GM04503 (cell line): ENCODE data around the gene CDKN2D.
A peak's percentile ranks its signal among the peaks of the same experiment; 100 is the strongest.
"Not testable (repeated sequence)": the region's sequence is repeated elsewhere in the genome, so short reads cannot be mapped to it uniquely, and the experiment has no call there.

Experiments
- DNase-seq: peaks from one replicate; pipeline ENCODE4 v3.0.0-alpha.2; 2012; ENCODE audit warnings: low read depth

The CDKN2D gene

DNA sequence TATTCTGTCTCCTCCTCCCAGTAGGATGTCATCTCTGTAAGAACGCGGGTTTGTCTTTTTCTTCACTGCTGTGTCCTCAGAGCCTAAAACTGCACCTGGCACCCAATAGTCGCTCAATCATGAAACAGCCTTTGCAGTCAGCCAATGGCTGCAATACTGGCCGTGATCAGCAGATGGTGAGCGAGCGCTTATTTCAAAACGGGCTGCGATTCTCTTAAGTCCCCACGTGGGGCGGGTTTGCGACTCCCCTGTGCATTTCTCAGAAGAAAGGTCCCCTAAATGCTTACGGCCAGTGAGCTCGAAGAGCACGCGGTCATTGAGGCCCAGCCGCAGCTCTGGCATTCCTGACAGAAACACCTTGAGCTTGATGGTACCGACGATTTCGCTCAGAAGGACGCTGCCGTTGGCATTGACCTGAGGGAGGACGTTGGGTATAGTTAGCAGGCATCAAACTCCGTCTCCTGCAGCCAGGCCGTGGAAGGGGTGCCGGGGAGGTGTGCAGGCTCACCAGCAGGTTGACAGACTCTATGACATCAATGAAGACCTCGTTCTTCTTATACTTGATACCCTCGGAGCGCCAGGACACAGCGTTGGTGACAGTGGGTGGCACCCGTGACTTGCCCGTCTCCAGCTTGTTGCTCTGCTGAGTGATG lies 12.3 kb upstream of the CDKN2D start:
- peak; percentile 30 for DNase-seq

DNA sequence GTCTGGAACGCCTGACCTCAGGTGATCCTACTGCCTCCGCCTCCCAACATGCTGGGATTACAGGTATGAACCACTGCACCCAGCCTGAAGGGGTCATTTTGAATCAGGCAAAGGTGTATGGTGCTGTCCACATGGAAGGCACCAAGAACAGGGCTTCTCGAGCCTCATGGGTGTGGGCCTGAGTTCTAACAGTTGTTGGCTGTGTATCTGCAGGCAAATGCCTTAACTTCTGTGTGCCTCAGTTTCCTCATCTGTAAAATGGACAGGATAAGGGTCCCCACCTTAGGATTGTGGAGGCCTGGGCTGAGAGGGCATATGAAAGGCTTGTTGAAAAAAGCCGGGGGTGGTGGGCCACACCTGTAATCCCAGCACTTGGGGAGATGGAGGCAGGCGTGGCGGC lies 9.2 kb upstream of the CDKN2D start:
- DNase-seq: no peak

DNA sequence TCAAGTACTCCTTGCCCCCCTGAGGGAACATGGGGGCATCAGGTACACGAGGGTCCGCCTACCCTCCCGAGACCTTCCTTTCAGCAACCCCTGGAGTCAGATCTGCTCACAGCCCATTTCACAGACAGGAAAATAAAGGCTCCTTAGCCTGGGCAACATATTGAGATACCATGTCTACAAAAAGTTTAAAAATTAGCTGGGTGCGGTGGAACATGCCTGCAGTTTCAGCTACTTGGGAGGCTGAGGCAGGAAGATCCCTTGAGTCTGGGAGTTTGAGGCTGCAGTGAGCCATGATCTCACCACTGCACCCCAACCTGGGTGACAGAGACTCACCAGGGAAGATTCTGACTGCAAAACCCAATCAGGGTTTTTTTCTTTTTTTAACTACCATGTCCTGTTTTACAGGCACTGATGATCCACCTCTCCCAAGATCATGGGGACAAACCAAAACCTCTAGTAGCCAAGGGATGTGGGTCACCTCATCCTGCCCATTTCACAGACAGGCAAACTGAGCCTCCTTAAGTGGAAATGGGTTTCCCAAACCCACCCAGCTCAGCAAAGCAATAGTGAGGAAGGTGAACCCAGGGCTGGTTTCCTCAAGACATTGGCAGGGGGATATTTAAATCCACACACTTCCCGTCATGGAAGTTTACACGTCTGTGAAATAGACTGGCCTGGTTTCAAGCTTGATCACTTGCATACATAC lies 6.4 kb upstream of the CDKN2D start:
- no peak for DNase-seq

DNA sequence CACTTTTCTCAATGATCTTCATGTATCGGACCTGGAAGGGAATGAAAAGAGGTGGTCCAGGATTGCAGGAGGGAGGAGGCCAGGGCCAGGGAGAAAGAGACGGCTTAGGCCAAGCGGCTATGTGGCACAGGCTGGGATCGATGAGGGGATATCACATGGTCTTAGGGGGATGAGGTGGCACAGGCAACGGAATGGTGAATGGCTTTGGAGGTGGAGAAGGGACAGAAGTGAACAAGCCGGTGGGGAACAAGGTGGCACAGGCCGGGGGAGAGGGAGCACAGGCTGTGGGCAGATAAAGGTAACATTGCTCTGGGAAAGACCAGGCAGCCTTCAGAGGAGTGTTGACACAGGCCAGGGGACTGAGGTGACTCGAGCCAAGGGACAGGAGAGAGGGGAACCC lies 5.7 kb upstream of the CDKN2D start:
- DNase-seq: no peak

DNA sequence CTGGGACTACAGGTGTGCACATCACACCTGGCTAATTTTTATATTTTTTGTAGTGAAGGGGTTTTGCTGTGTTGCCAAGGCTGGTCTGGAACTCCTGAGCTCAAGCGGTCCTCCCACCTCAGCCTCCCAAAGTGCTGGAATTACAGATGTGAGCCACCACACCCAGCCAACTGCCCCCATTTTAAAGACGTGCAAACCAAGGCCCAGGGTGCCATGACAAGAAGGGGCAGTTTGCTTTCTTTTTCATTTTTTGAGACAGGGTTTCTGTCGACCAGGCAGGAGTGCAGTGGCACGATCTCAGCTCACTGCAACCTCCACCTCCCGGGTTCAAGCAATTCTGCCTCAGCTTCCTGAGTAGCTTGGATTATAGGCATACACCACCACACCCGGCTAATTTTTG lies 5.0 kb upstream of the CDKN2D start:
- DNase-seq: not testable (repeated sequence)

DNA sequence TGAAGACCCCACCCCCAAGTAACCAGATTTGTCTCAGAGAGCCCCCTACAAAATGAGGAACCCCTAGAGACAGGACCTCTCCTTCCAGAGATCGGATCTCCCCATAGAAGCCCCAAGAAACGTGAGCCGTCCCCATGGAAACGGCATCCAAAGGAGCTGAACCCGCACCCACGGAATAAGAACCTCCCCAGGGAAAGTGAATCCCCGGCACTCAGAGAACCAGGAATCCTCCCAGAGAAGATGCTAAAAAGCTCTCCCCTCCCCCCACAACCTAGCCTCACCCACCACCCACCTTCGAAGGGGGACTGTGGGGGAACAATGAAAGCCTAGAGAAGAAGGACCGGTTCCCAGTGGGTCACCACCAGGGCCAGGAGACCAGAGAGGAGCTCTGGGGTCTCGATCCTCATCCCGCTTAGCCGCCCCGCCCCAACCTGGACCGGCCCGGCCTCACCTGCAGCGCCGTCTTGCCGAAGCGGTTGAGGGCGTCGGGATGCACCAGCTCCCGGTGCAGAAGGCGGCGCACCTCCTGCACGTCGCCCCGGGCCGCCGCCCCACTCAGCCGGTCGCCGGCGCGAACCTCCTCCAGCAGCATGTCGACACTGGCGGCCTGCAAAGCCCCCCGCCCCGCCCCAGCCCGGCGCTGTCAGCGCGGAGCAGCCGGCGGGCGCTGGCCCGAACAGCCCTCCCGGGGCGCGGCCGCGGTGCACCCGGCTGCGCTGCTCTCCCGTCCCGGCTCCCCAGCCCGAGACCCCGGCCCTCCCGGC lies 535 bp downstream of the CDKN2D start:
- DNase-seq: no peak

DNA sequence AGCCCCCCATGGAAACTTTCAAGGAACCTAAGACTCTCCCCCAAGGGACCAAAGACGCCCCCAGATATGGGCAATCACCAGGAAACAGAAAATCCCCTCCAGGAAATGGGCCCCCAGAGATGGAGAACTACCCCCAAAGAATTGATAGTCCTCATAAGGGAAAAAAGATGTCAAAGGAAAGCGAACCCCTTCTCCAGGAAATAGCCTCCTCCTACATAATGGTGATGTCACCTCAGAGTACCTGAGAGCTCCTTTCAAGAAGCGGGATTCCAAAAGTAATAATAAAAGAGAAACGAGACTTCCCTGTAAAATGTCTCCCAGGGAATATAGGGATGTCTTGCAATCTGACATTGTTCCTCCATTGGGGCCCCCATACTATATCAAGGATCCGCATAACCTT lies 1.1 kb downstream of the CDKN2D start:
- DNase-seq: no peak

DNA sequence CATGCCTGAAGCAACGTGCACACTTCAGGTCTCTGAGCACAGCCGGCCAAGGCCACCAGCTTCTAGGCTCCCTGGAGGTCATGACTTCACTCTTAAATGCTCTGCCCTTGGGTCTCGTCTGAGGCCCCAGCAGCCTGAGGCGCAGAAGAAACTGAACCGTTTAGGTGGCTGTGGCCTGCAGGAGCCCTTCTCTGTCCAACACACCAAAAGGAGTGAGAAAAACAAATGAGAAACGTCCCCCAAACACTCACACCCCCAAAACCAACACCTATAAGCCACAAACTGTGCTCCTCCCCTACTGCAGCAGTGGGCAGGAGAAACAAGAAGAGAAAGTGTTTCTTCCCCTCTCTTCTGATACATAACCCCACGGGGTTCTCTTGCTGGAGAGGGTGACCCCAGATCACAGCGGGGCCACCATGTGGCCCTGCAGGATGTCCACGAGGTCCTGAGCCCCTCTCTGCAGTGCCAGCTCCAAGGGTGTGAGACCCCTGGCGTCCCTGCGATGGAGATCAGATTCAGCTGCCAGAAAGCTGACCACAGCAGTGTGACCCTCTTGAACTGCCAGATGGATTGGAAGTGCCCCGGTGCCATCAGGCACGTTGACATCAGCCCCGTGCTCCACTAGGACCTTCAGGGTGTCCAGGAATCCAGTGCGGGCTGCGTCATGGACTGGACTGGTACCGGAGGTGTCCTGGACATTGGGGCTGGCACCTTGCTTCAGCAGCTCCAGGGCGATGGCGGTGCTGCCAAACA lies 1.9 kb downstream of the CDKN2D start:
- DNase-seq: no peak

DNA sequence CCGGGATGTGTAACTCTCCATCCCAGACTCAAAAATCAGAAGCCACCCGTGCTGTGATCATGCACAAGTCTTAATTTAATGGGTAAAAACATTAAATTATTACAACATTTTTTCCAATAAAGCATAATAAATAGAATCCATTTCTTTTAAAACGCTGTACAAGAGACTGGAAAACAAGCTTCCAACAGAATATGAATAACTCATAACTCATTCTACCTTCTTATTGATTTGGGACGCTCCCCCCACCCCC lies 2.4 kb downstream of the CDKN2D start:
- no peak for DNase-seq

DNA sequence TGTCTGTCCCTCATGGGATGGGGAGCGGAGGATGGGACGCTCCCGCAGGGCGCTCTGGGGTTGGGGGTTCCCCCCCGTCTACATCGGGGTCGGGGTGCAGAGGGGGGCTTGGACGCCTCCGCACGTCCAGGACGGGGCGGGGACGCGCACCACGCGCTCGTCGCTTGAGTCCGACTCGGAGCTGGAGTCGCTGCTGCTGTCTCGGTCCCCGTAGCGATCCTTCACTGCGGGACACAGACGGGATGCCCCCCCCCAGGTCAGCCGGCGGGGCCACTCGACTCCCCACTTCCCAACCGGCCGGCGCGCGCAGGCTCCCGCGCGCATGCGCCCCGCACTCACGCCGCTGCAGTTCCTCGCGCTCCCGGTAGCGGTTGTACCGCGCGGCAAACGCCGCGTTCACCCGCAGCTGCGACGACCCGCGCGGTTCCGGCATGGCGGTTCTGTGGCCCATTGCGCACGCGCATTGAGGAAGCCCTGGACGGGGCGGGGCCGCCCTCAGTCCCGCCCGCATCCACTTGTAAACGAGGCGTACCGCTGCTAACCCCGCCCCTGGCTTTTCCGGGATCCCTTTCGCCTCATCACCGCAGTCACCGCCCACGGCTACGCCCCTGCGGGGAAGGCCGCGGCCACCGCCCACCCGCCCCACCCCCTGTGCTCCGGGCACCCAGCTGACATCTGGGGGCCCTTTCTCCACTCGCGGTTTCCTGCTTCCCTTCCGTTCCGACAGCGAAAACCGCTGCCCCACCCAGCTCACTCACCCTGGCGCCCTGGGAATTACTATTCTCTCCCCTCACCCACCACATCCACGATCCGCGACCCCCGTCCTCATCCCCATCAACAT lies 3.0 kb downstream of the CDKN2D start, which contains the start of gene KRI1:
Gene KRI1 (minus strand): TSS at position 444 of the 841 bp plus-strand sequence. CDS start 11 bp downstream, at position 433.
- peak; percentile 71 for DNase-seq

DNA sequence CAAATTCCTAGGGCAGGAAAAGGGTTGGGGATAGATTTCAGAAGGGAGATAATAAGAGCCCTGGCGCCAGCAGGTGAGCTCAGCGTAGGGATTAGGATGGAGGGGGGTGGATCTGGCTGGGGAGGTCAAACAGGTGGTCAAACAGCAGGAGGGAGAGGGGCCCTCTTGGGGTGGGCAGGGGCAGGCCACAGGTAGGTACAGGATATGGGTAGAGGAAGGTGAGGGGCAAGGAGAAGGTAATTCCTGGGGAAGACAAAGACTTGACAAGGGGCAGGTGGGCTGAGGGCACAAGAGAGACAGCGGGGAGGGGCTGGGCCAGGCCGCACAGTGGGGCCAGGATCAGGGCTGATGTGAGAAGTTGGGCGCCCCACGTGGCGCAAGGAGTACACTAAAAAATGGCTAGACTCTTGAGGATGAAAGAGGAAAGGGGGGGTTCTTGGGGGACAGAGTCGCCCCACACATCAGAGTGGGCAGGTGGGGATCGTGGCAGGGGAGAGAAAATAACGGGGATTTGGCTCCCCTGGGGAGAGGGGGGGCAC lies 3.7 kb downstream of the CDKN2D start:
- no peak for DNase-seq

DNA sequence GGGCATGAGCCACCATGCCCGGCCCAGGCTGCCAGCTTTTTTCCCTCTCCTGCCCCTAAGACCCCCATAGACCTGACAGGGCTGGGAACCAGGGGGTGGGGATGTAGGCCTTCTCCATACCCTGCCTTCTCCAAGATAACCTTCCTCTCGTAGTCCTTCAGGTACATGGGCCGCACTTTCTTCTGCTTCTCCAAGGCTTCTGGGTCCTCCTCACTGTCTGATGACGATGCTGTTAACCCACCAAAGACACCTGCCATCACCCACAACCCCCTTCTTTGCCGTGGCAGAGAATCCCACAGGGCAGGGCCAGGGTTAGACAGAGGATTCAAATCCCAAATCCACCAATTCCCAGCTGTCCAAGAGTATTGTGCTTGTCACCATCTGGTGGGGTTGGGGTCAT lies 6.2 kb downstream of the CDKN2D start:
- no peak for DNase-seq

DNA sequence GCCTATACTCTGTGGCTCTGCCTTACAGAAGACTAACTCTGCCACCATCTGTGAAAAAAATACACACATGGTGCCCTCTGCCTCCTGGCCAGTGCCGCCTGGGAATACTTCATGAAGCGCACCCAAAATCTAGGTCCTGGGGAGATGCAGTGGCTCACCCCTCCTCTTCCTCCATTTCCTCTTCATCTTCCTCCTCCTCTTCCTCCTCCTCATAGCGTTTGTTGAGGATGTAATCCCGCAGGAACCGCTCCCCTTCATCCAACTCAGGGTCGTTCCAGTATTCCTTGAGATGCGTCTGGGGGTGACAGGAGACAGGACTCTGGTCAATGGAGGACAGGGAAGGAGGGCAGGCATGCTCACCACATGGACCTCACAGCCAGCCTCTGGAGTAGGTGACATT lies 8.6 kb downstream of the CDKN2D start:
- no peak for DNase-seq

DNA sequence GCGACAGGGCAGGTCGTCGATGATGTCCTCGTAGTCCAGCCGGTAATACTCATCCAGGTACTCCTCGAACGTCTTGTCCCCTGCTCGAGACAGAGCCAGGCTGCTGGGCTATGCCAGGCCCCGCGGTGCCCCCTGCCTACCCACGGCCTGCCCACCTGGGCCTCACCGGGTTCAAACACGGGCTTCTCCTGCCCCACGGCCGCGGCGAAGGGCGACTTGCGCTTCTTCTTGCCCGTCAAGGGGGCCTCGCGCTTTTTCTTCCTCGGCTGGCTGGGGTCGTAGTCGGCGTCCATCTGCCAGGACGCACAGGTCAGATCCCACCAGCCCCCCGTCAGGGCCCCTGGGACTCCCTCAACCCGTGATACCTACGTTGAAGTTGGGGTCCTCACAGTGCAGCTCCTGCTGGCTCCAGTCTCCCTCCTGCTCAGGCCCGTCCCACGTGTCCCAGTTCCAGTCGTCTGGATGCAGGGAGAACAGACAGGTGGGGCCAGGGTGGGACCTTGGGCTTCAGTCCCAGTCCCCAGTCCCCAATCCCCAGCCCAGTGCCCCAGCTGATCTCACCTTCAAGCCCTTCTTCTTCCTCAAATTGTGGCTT lies 11.1 kb downstream of the CDKN2D start:
- DNase-seq: no peak

DNA sequence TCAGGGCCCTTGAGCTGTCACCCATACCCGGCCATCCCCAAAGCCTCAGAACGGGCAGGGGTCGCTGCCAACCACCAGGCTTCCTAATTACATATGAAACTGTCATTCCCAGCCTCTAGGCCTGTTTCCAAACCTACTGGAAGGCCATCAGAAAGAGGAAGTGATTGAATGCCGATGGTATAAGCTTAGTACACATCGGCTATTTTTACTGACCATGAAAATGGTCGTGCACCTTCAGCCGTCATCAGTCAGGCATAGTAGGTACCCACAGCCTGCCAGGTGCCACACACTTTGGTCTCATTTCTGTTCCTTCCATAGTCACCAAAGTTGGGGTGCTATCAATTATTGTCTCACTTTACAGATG lies 13.2 kb downstream of the CDKN2D start:
- DNase-seq: no peak

DNA sequence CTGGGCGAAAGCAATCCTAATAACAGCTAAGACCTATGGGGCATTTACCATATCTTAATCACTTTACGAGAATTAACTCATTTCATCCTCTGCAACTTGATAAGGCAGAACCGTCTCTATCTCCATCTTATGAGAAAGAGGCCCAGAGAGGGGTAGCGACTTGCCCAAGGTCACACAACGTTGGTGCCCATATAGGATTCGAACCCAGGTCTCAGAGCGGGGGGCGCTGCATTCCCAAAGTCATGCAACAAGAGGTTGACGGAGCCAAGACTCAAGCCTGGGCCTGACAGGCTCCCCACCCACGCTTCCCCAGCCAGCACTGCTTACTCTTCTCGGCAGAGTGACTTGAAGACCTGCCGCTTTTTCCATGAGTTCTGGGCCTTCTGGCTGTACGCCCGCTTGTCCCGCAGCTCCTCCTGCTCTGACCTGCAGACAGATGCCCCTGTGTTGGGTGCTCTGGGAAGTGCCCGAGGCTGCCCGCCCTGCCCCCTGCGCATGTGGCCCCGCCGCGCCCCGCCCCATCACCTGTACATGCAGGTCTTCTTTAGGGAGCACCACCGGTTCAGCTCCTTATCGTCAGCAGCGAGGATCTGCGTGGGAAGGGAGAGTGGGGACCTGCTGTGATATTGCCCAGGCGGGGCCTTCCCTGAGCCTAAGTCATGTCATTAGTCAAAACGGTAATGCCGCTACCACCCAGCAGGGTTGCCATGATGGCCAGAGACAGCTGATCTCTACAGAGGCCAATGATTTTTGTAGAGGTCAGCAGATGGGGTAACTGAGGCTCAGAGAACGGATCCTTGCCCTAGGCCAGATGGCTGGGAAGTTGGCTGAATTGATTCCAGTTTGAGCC lies 13.8 kb downstream of the CDKN2D start:
- no peak for DNase-seq

DNA sequence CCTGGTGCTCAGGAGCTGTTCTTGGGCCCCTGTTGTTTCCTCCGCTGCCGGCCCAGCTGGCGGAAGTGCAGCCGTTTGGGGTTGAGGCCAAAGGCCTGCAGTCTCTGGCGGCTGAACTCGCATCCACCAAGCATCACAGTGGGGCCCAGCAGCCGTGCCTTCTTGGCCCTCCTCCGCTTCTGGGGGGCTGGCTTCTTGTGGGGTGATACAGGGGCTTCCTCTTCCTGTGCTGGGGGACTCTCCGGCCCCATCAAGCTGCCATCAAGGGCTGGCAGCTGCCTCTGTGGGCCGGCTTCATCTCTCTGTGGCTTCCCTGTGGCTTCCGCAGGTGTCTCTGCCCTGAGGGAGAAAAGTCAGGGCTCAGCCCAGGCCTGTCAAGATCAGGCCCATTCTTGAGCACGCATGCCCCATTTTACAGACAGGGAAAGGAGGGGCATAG lies 14.8 kb downstream of the CDKN2D start:
- DNase-seq: no peak

DNA sequence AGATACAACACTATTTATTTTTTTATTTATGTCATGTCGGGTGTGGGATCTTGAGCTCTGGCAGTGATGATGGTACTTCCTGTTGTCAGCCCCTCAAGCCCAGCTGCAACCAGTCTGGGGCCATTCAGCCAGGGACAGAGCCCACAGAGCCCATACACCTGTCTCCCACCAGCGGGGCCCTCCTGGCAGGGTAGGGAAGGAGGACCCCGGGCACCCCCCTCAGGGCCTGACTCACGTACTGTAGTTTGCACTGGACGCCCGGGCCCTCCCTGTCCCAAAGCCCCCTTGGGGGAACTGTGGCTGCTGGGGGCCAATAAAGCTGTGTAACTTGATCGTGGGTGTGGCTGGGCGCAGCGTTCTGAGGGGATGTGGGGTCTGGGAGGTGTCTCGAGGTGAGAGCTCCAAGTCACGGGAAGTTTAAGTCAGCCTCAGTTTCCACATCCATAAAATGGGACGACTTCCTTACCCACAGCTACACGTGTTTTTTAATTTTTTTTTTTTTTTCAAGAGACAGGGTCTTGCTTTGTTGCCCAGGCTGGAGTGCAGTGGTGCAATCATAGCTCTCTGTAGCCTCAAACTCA lies 15.6 kb downstream of the CDKN2D start:
- DNase-seq: no peak

DNA sequence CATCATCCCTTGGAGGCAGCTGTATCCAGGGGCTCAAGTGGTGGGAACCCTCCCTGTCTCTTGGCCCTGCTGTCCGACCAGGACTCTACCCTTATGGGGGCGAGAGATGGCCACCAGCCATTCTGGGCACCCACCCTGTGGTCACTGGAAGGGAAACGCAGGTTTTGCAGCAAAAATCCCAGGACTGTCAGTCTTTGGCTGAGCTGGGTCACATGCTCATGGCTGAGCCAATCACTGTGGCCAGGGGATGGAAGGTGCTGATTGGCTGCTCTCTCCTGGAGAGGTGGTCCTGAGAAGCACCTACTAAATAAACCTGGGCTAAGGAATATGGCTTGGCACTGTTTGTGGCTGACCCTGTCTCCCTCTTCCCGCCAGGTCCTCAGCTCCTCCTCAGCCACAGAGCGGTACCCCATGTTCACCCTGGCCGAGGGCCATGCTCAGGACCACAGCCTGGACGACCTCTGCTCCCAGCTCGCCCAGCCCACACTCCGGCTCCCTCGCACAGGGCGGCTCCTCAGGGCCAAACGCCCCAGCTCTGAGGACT lies 16.2 kb downstream of the CDKN2D start:
- no peak for DNase-seq
